HG03045 (cell line): ENCODE measurements around the gene FCN2.
A peak's percentile ranks its signal among the peaks of the same experiment; 100 is the strongest.

Experiments used
- ATAC-seq: cut with Tn5 transposase; IDR thresholded peaks from one replicate; pipeline ENCODE4 v1.9.1; 2021; ENCODE audit warnings: mild to moderate bottlenecking, moderate library complexity; ENCODE audit not compliant: unreplicated experiment

The FCN2 gene

DNA sequence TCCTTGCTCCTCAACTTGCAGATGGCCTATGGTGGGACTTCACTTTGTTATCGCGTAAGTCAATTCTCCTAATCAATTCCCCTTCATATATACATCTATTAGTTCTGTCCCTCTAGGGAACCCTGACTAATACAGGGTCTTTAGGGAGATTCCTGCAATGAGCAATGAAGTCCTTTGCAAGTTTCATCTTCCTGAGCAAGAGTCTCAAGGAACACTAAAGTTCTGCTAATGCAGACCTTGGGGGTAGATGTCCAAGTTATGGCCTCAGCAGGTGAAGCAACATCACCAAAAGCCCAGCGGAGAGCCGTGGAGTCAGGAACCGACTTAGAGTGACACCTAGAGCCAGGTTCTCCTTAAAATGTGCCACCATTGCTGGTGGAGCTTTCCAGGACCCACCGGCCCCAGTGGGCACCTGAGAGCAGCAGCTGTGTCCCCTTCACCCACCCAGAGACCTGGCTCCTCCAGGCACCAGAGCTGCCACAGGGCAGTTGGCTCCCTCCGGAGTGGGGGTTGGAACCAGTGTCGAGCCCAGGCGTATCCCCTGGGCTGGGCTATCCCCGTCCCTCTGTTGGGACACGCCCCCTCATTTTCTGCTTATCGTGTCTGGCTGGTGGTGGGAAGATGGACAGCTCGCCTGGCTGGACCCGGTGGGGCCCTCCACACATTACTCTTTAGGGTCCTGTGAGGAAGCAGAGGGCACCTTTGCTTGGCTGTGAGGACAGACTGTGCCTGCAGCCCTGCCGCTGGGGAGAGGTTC lies 48.0 kb downstream of the FCN2 start:
- no peak for ATAC-seq

DNA sequence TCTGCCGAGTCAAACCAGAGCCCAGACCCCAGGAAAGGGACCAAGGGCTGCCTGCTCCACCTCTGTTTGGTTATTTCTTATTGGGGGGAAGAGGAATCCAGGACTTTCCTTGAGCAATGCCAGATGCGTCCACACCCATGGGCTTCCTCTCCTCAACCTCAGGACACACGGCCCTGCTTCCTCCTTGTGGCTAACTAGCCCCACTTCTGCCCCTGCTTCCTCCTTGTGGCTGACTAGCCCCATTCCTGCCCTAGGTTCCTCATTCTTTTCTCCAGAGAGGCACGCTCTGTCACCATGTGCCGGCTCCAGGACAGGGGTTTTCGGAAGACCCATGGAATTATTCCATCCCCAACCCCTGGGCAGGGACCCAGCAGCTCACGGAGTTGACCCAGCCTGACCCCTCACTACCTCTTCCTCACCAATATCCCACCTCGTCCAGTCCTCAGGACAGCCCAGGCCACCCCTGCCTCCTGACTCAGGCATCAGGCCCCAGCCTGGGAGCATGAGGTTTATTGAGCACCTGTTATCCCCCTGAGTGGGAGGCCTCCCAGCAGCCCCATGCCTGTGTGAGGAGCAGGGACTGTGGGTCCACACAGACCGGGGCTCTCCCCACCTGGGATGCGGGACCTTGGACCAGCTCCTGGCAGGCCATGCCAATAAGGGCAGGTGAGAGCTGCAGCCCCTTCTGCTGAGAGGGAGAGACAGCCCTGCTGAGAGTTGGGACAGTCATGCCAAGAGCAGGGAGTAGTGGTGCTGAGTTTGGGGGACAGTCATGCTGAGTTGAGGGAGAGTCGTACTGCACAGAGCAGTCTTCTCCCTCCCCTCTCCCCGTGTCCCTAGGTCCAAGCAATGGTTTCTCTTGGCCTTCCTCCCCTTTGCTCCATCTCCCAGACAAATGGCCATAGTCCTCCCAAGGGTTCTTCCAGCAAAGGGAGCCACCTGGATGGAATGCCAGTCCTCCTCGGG lies 48.9 kb downstream of the FCN2 start:
- ATAC-seq, result no peak

DNA sequence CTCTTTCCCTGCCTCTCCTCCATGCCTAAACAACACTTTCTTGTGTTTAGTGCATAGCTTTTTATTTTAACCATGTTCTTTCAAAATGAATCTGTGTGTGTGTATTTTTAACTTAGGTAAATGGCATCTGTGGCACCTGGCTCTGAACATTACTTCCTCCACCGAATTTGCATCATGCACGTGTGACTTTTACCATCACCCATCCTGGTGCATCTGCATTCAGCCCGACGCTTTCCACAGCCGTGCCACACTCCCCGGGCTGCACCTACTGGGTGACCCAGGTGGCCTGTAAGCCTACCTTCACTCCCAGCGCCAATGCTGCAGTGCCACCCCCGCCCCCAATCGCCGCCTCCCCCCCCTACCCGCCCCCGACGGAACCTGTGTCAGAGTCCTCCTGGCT lies 49.8 kb downstream of the FCN2 start:
- peak; percentile 69 for ATAC-seq

DNA sequence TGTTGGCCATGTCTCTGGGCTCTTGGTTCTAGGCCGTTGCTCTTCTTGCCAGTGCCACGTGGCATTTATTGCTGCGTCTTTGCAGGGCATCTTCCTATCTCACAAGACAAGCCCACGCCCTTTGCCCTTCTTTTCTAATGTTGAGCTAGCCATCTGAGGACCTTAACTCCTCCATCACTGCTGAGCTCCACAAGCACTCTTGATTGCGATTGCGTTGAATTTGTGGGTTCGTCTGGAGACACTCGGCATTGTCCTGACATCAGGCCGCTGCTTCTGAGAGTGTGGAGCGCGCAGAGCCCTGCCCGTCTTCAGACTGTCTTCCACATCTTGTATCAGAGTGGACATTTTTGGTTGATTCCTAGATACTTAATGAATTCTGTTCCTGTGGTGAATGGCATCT lies 51.6 kb downstream of the FCN2 start:
- ATAC-seq, result no peak

DNA sequence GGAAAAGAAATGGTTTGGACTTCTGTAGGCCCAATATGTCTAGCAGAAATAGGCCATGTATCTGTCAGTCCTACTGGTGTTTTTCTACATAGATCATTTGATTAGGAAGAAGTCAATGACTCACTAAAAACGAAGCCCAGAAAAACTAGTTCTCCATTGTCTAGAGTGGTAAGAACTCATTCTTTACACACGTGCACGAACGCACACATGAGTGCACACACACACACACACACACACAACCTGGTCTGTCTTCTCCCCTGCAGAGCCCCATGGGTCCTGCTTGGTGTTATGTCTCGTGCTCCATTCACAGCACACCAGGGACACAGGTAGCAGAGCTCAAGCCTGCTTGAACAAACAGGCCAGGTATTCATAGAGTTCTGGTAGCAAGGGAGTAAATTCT lies 52.0 kb downstream of the FCN2 start:
- no peak for ATAC-seq

DNA sequence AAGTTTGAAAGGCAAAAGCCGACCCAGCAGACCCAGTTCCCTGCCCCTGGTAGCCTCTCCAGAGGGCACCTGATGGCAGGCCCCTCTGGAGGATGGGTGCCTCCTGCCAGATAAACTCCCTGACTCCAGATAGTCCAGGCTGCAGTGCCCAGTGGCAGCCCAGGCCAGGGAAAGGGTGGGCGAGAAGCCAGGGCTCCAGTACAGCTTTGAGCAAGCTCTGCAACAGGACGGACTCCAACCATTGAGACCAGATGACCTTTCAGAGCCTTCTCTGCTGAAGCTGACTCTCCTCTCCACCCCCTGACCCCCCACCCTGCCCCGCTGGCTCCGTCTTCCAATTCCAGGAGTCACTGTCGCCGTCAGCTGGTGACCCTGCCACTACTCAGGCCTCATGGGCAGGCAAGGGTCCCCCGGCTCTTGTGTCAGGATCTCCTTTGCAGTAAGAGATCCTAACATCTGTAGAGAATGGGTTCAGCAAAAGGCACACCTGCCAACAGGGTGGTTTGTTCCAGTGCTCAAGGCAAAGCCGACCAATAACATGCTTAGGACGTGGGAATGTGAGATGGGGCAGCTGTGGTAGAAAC lies 52.6 kb downstream of the FCN2 start:
- ATAC-seq, result no peak

DNA sequence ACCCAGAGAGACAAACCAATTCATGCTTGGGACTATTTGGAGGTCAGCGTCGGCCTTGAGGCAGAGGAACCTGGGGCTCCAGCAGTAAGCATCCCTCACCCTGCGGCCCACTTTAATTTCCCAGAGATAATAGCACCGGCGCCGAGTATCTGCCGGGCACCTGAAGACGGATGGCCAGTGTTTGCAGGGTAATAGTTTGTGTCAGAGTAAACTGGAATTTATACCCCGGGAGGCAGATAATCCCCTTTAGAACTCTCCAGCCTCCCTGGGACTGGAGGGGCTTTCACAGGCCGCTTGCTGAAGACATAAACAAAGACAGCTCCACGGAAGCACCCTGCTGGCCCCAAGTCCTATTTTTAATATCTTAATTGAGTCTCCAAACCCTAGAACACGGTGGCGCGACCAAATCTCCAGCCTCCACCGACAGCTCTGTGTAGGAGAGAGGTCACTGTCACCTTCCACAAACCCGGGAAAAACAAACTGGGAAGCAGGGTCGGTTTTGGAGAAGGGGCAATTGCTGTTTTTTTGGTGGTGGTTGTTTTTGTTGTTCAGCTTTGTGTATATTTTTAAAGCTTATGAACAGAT lies 54.5 kb downstream of the FCN2 start:
- no peak for ATAC-seq

DNA sequence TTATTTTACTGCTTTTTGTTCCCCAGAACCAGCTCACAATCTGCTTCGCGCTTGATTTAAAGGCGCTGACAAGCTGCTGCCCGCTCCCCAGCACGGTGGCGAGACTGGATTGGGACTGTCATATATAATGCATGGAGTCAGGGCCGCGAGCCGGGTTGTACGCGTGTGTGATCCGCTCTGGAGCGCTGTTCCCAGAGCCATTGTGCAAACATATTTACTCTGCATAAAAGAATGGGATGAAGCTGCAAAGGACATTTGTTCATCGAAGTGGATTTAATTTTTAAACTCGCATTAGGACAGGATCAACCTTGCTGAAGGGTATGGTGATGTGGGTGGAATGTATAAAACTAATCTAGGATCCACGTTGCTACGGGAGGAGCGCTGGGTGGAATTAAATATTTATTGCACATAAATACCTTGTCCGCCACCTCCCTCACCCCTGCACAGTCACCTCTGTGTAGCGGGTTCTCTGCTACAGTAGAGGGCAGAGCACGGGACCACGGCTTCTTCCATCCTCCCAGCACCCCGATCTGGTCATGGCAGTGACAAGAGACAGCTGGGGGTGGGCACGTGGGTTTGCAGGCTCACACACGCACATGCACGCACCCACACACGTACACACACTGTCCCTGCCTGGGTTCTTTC lies 55.2 kb downstream of the FCN2 start:
- no peak for ATAC-seq

DNA sequence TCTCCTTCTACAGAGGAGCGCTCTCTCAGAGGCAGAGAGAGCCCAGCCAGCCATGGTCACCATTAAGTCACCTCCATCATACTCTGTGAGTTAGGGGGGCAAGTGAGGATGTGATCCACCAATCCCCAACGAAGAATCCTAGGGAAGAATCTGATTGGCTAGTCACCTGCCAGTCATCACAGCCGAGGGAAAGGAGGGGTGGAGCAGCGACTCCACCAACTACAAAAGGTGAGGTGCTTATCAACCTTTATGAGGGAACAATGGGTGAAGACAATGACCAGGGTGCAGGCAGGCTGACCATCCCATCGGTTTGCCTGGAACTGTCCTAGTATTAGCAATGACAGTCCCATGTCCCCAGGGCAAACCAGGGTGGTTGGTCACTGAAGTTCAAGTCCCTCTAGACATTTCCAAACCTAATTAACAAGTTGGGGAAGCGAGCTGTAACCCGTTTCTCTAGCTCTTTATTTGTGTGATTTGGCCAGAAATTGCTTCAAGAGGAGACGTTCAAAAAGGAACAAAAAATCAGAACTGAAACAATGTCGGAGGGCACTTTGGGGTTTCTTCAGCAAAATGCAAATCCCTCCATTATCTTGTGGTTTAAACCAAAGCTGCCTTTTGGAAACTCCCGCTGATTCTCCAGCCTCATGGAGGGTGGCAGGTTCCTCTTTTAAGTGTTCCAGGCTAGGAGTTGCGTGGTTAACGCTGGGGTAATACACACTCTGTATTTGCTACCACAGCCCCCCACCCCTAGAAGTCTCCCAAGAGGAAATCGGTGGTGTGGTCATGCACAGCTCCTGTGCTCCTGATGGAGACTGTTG lies 55.9 kb downstream of the FCN2 start:
- ATAC-seq, result no peak
